Neural progenitor cell (in vitro differentiated cells): ENCODE results near the gene APCDD1L.

Experiments
- EZH2 ChIP-seq: fragments of 200-600 bp; sonication (generic); IDR thresholded peaks from 2 replicates; pipeline ENCODE4 v1.6.1; 2017; ENCODE audit warnings: antibody characterized with exemption, mild to moderate bottlenecking, moderate library complexity
- EZH2phosphoT487 ChIP-seq: fragments of 200-600 bp; sonication (generic); IDR thresholded peaks from 2 replicates; pipeline ENCODE4 v1.6.1; 2017; ENCODE audit warnings: antibody characterized with exemption
- TF ChIP-seq, protein P1 (sequence below): fragments of 200-600 bp; sonication (generic); IDR thresholded peaks from 2 replicates; pipeline ENCODE4 v1.5.1; 2017; ENCODE audit warnings: antibody characterized with exemption, mild to moderate bottlenecking

DNA sequence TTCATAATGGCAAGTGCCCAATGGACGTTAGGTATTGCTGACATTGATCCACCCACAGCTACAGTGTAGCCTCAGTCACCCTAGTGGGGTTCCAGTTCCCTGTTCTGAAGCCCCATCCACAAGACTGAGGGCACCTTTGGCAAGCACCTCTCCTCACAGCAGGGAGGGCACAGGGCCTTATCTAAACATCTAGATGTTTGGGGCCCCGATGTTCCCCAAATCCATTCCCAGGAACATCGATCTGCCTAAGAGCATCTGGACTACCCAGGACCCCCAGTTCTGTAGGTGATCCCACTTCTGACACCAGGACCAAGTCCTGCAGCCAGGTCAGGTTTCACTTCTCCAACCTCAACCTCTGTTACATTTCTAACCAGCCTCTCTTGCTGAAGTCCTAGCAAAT, 10.6 kb downstream of the APCDD1L start:
- TF ChIP-seq, protein P1, sequence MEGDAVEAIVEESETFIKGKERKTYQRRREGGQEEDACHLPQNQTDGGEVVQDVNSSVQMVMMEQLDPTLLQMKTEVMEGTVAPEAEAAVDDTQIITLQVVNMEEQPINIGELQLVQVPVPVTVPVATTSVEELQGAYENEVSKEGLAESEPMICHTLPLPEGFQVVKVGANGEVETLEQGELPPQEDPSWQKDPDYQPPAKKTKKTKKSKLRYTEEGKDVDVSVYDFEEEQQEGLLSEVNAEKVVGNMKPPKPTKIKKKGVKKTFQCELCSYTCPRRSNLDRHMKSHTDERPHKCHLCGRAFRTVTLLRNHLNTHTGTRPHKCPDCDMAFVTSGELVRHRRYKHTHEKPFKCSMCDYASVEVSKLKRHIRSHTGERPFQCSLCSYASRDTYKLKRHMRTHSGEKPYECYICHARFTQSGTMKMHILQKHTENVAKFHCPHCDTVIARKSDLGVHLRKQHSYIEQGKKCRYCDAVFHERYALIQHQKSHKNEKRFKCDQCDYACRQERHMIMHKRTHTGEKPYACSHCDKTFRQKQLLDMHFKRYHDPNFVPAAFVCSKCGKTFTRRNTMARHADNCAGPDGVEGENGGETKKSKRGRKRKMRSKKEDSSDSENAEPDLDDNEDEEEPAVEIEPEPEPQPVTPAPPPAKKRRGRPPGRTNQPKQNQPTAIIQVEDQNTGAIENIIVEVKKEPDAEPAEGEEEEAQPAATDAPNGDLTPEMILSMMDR: no peak
- TF ChIP-seq EZH2phosphoT487 (no peak), EZH2 (no peak)
